Sigmoid colon (tissue), 4 donors: ENCODE measurements around the gene TCEAL3.

Experiments
- EP300 ChIP-seq, 4 donors: sonication (generic); formaldehyde crosslinking; IDR thresholded peaks; one replicate each; pipeline ENCODE4 v1.6.1; 2017; ENCODE audit warnings: antibody characterized with exemption in 4 of 4
- POLR2A ChIP-seq, 2 donors: fragments of 450-650 bp; IDR thresholded peaks; one replicate each; pipeline ENCODE4 v1.6.1; 2016; ENCODE audit warnings: antibody characterized with exemption in 2 of 2, mild to moderate bottlenecking in 2 of 2, moderate library complexity in 2 of 2
- POLR2AphosphoS5 ChIP-seq, 4 donors: sonication (generic); formaldehyde crosslinking; IDR thresholded peaks; one replicate each; pipeline ENCODE4 v1.6.1; 2017; ENCODE audit warnings: antibody characterized with exemption in 4 of 4
- TF ChIP-seq, protein P1 (sequence below), 4 experiments: fragments of 450-650 bp in 3 of 4; fragments of 200-600 bp in 1 of 4; IDR thresholded peaks; one replicate each; pipeline ENCODE4 v1.5.1; 2016 to 2019; ENCODE audit warnings: antibody characterized with exemption in 4 of 4, mild to moderate bottlenecking in 3 of 4, moderate library complexity in 2 of 4

DNA sequence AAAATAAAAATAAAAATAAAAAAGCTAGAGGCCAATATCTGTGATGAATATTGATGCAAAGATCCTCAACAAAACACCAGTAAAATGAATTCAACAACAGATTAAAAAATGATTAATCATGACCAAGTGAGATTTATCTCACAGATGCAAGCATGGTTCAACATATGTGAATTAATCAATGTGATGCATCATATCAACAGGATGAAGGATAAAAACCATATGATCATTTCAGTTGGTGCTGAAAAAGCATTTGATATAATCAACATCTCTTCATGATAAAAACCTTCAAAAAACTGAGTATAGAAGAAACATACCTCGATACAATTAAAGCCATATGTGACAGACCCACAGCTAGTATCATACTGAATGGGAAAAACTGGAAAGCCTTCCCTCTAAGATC lies 39.9 kb downstream of the TCEAL3 start:
- TF ChIP-seq EP300 (IDR thresholded peaks at IDR 0.05): no peak
- TF ChIP-seq, protein P1, sequence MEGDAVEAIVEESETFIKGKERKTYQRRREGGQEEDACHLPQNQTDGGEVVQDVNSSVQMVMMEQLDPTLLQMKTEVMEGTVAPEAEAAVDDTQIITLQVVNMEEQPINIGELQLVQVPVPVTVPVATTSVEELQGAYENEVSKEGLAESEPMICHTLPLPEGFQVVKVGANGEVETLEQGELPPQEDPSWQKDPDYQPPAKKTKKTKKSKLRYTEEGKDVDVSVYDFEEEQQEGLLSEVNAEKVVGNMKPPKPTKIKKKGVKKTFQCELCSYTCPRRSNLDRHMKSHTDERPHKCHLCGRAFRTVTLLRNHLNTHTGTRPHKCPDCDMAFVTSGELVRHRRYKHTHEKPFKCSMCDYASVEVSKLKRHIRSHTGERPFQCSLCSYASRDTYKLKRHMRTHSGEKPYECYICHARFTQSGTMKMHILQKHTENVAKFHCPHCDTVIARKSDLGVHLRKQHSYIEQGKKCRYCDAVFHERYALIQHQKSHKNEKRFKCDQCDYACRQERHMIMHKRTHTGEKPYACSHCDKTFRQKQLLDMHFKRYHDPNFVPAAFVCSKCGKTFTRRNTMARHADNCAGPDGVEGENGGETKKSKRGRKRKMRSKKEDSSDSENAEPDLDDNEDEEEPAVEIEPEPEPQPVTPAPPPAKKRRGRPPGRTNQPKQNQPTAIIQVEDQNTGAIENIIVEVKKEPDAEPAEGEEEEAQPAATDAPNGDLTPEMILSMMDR (IDR thresholded peaks at IDR 0.05): no peak
- TF ChIP-seq POLR2AphosphoS5 (IDR thresholded peaks at IDR 0.05): no peak
- TF ChIP-seq POLR2A (IDR thresholded peaks at IDR 0.05): no peak
